ENCODE measurements around the gene NPTN.

Gene NPTN

GRCh38 chr15:73585871-73586654 lies 47.1 kb downstream of the NPTN start:
- no peak overlapping the region for H3K27ac ChIP-seq
- no peaks in the 10 kb centered on the region for H3K9me3 ChIP-seq (ENCODE audit: control insufficient read depth, low read length)
- TF ChIP-seq CTCF (IDR thresholded peaks at IDR 0.05), result no peak
- no peak overlapping the region for H2AFZ ChIP-seq
- H3K27me3 ChIP-seq (ENCODE audit: control insufficient read depth, insufficient read depth, low read length), result no peaks in the 10 kb centered on the region
- no peaks in the 10 kb centered on the region for H3K79me2 ChIP-seq
- H3K36me3 ChIP-seq (ENCODE audit: control insufficient read depth, insufficient read depth, low read length), result no peaks in the 10 kb centered on the region
- H3K4me2 ChIP-seq (ENCODE audit: low read length), result no peak overlapping the region
- H3K4me1 ChIP-seq, result no peaks in the 10 kb centered on the region
- no peak overlapping the region for H3K4me3 ChIP-seq (ENCODE audit: low read depth, low read length)
- no peak overlapping the region for H3K9ac ChIP-seq

DNA sequence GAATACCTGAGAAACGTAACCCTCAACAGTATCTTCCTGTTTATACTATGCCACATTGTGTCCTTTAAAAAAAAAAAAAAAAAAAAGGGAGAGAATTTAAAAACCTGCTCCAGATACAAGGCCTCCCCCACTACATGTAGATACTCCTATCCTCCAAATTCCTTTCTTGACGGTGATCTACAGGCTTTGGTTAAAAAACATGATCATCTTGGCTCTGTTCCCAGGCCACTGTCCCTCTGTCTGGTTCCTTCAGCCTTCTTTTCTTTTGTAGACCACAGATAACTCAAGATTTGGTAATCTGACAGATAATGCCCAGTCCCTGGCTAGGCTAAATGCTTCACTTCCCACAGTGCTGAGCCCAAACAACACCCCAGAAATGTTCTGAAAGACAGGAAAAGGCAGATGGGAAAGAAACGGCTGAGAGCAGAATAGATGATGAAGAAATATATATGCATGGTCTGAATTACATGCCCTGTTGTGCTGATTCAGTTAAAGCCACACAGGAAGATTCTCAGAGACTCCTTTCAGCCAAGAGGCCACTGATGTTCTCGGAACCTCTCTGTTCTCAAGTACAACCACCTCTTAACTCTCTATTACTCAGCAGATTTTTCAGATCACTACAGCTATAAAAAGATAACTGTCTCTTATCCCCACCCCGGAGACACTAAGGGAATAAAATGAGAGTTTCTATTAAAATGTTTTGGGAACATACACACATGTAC lies 48.3 kb downstream of the NPTN start:
- no peaks in the 10 kb centered on the region for H3K4me1 ChIP-seq
- no peaks in the 10 kb centered on the region for H3K9me3 ChIP-seq (ENCODE audit: control insufficient read depth, low read length)
- no peak for TF ChIP-seq CTCF (IDR thresholded peaks at IDR 0.05)
- no peak overlapping the region for H3K9ac ChIP-seq
- H2AFZ ChIP-seq, result no peak overlapping the region
- no peaks in the 10 kb centered on the region for H3K79me2 ChIP-seq
- no peak overlapping the region for H3K4me3 ChIP-seq (ENCODE audit: low read depth, low read length)
- H3K4me2 ChIP-seq (ENCODE audit: low read length), result no peak overlapping the region
- no peak overlapping the region for H3K27ac ChIP-seq
- H3K27me3 ChIP-seq (ENCODE audit: control insufficient read depth, insufficient read depth, low read length), result no peaks in the 10 kb centered on the region
- no peaks in the 10 kb centered on the region for H3K36me3 ChIP-seq (ENCODE audit: control insufficient read depth, insufficient read depth, low read length)

DNA sequence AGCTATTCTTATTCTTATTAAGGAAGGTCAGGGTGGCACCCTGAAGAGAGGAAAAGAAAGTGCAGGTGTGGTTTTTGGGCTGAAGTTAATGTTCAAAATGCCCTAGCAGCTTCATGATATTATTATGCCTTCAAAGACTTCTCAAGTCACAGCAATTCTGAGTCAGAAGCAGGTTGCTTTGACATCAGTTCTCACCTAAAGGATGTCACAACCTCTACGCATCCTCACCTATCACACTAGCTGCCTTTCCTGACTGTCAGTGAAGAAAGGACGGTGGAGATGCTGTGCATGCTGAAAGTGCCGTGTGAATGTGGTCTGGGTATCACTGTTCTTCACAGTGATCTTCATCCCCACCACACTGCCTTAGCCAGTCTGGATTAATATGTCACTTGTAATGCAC lies 49.6 kb downstream of the NPTN start:
- Histone ChIP-seq H3K9ac (no peak overlapping the region), H3K27ac (no peak overlapping the region), H3K79me2 (no peaks in the 10 kb centered on the region), H3K27me3 (ENCODE audit: control insufficient read depth, insufficient read depth, low read length) (no peaks in the 10 kb centered on the region), H3K4me1 (no peaks in the 10 kb centered on the region), H3K36me3 (ENCODE audit: control insufficient read depth, insufficient read depth, low read length) (no peaks in the 10 kb centered on the region), H3K4me2 (ENCODE audit: low read length) (no peak overlapping the region), H2AFZ (no peak overlapping the region), H3K9me3 (ENCODE audit: control insufficient read depth, low read length) (no peaks in the 10 kb centered on the region), H3K4me3 (ENCODE audit: low read depth, low read length) (no peak overlapping the region)
- TF ChIP-seq CTCF (IDR thresholded peaks at IDR 0.05), result no peak

GRCh38 chr15:73582851-73583379 lies 50.3 kb downstream of the NPTN start:
- no peak overlapping the region for H3K27ac ChIP-seq

More at GRCh38 chr15:73582851-73583379, 50.3 kb downstream of the NPTN start:
- H3K9me3 ChIP-seq (ENCODE audit: control insufficient read depth, low read length), result no peaks in the 10 kb centered on the region
- H3K4me3 ChIP-seq (ENCODE audit: low read depth, low read length), result no peak overlapping the region
- no peaks in the 10 kb centered on the region for H3K79me2 ChIP-seq
- no peak overlapping the region for H2AFZ ChIP-seq
- no peak for TF ChIP-seq CTCF (IDR thresholded peaks at IDR 0.05)
- no peak overlapping the region for H3K9ac ChIP-seq
- H3K36me3 ChIP-seq (ENCODE audit: control insufficient read depth, insufficient read depth, low read length), result no peaks in the 10 kb centered on the region
- H3K4me1 ChIP-seq, result no peaks in the 10 kb centered on the region
- H3K27me3 ChIP-seq (ENCODE audit: control insufficient read depth, insufficient read depth, low read length), result no peaks in the 10 kb centered on the region
- no peak overlapping the region for H3K4me2 ChIP-seq (ENCODE audit: low read length)
